Stimulated activated effector memory CD8-positive, alpha-beta T cell treated with anti-CD3 and anti-CD28 coated beads, Interleukin-12 subunit alpha, Interleukin-12 subunit beta, amount 100 ng/mL, for 72 hours (primary cell): Measurements from ENCODE around the gene SPRED2.

ENCODE experiments used
- ATAC-seq: fragments of 150-1000 bp; cut with Tn5 transposase; 2 replicates; pipeline ENCODE4 v1.10.0; 2021
- DNase-seq, 2 donors: peaks; one replicate each; pipeline ENCODE4 v3.0.0; 2021 to 2022; ENCODE audit warnings: low spot score in 2 of 2
- H3K27ac Mint-ChIP-seq: one replicate; pipeline ENCODE4 v1.8.0; 2022; ENCODE audit warnings: mild to moderate bottlenecking, mixed read lengths
- H3K36me3 Mint-ChIP-seq: one replicate; pipeline ENCODE4 v1.8.0; 2022; ENCODE audit warnings: mild to moderate bottlenecking, mixed read lengths
- H3K4me1 Mint-ChIP-seq: one replicate; pipeline ENCODE4 v1.8.0; 2022; ENCODE audit warnings: mixed read lengths
- H3K4me3 Mint-ChIP-seq: one replicate; pipeline ENCODE4 v1.8.0; 2022; ENCODE audit warnings: mild to moderate bottlenecking, mixed read lengths
- H3K9me3 Mint-ChIP-seq: one replicate; pipeline ENCODE4 v1.8.0; 2022; ENCODE audit warnings: mixed read lengths

SPRED2 gene

GRCh38 chr2:65373365-65373918 lies 59.0 kb downstream of the SPRED2 start:
- Mint-ChIP-seq H3K27ac (no peak overlapping the region), H3K9me3 (no peaks in the 10 kb centered on the region), H3K4me3 (no peak overlapping the region), H3K36me3 (no peaks in the 10 kb centered on the region), H3K4me1 (peaks cover 17% of the 10 kb centered on the region)
- DNase-seq (no peak), ATAC-seq (no peak)

DNA sequence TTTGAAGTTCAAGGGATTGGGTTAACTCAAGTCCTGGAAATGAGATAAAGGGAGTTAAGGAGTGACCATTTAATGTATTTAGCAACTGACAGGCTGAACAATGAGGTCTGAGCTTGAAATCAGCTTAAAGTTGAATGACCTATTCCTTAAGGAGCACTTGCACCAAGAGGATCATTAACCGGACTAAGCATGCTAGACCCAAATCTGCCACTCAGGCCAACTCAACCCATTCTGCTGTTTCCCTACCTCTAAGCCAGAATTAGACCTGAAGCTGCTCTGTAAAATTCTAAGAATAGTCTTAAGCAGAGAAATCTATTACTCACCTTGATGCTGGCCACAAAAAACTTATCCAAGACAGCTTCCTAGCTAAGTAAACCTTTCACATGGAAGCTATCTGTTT lies 59.8 kb downstream of the SPRED2 start:
- ATAC-seq = no peak
- no peak overlapping the region for H3K4me3 Mint-ChIP-seq
- H3K4me1 Mint-ChIP-seq = peaks cover 13% of the 10 kb centered on the region
- H3K27ac Mint-ChIP-seq = no peak overlapping the region
- H3K9me3 Mint-ChIP-seq = no peaks in the 10 kb centered on the region
- H3K36me3 Mint-ChIP-seq = no peaks in the 10 kb centered on the region
- DNase-seq = no peak

DNA sequence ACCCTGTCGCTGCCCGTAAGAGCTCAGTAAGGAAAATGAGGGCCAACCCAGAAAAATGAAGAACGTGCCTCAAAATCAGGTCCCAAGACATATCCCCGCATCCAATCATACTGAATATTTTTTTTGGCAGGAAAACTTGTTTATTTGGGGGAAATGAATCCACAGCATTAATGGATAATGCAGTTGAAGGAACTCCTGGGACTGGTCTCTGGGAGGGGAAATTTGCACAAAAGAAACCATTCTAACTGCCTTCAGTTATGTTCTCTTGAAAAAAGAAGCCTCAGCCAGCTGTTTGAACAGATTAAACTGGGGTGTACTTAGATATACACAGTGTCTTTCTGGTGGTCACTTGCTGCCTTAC lies 61.3 kb downstream of the SPRED2 start:
- DNase-seq = no peak
- no peak for ATAC-seq
- Mint-ChIP-seq H3K36me3 (no peaks in the 10 kb centered on the region), H3K27ac (no peak overlapping the region), H3K4me3 (no peak overlapping the region), H3K9me3 (no peaks in the 10 kb centered on the region), H3K4me1 (peaks cover 23% of the 10 kb centered on the region)

- no peak overlapping the region for H3K4me3 Mint-ChIP-seq
Observed at GRCh38 chr2:65370387-65371073, 61.9 kb downstream of the SPRED2 start.

GRCh38 chr2:65369980-65370379 lies 62.4 kb downstream of the SPRED2 start:
- Mint-ChIP-seq H3K4me3 (no peak overlapping the region), H3K27ac (no peak overlapping the region), H3K36me3 (no peaks in the 10 kb centered on the region), H3K4me1 (peaks cover 25% of the 10 kb centered on the region), H3K9me3 (no peaks in the 10 kb centered on the region)
- no peak for ATAC-seq
- DNase-seq = no peak

More at GRCh38 chr2:65370387-65371073, 61.9 kb downstream of the SPRED2 start:
- H3K9me3 Mint-ChIP-seq = no peaks in the 10 kb centered on the region
- H3K4me1 Mint-ChIP-seq = peaks cover 25% of the 10 kb centered on the region
- H3K27ac Mint-ChIP-seq = no peak overlapping the region
- no peak for DNase-seq
- H3K36me3 Mint-ChIP-seq = no peaks in the 10 kb centered on the region
- ATAC-seq = no peak

- Mint-ChIP-seq H3K4me3 (no peak overlapping the region), H3K36me3 (no peaks in the 10 kb centered on the region), H3K9me3 (no peaks in the 10 kb centered on the region), H3K4me1 (peaks cover 25% of the 10 kb centered on the region), H3K27ac (no peak overlapping the region)
- DNase-seq (no peak), ATAC-seq (no peak)
Observed at GRCh38 chr2:65369574-65369973, 62.8 kb downstream of the SPRED2 start.

- no peaks in the 10 kb centered on the region for H3K36me3 Mint-ChIP-seq
- DNase-seq (no peak), ATAC-seq (no peak)
- H3K4me3 Mint-ChIP-seq = no peak overlapping the region
- peaks cover 25% of the 10 kb centered on the region for H3K4me1 Mint-ChIP-seq
- no peaks in the 10 kb centered on the region for H3K9me3 Mint-ChIP-seq
- H3K27ac Mint-ChIP-seq = no peak overlapping the region
Observed at GRCh38 chr2:65368468-65368867, 63.9 kb downstream of the SPRED2 start.

- Mint-ChIP-seq H3K27ac (no peak overlapping the region), H3K36me3 (no peaks in the 10 kb centered on the region), H3K4me1 (peaks cover 25% of the 10 kb centered on the region), H3K4me3 (no peak overlapping the region), H3K9me3 (no peaks in the 10 kb centered on the region)
- no peak for ATAC-seq
- DNase-seq = no peak
Observed at GRCh38 chr2:65367524-65367923, 64.9 kb downstream of the SPRED2 start.

- DNase-seq (peak in 1 of 2 donors; percentile 66), ATAC-seq (peak; percentile 100)
- no peaks in the 10 kb centered on the region for H3K36me3 Mint-ChIP-seq
- peak overlapping the region; percentile 37 for H3K27ac Mint-ChIP-seq
- H3K9me3 Mint-ChIP-seq = no peaks in the 10 kb centered on the region
- peaks cover 30% of the 10 kb centered on the region for H3K4me1 Mint-ChIP-seq
- H3K4me3 Mint-ChIP-seq = peak overlapping the region; percentile 41
Observed at GRCh38 chr2:65366595-65367125, 65.7 kb downstream of the SPRED2 start.

DNA sequence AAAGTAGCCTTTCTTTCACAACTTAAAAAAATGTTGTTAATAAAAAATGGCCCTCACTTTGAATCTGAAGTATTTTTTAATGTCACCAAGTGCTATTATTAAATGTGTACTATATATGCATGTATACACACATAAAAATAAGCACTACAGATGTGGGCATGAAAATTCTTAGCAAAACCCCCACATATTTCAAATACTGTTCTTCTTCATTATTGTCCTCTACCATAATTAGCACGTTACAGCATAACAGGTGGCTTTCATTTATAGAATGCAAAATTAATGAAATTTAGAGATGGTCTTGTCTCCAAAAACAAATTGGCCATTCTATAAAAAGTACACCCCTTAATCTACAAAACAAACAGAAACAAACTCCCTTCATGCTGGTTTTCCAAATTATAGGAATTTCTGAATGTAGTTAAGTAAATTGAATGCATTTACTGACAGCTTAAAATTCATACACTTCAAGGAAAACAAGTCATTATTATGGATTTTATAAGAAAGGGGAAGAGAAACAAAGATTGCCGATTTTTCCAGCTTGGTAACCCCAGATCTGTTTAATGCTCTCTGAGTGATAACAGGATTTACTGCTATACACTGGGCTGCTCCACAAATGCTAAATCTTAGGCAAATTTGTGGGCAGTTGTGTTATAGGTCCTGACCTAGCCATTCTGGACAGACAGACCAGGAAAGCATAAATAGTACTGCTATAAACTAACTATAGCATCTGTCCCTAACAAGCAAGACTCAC lies 67.2 kb downstream of the SPRED2 start:
- DNase-seq (no peak), ATAC-seq (no peak)
- H3K36me3 Mint-ChIP-seq = no peaks in the 10 kb centered on the region
- no peaks in the 10 kb centered on the region for H3K9me3 Mint-ChIP-seq
- peaks cover 39% of the 10 kb centered on the region for H3K4me1 Mint-ChIP-seq
- no peak overlapping the region for H3K27ac Mint-ChIP-seq
- H3K4me3 Mint-ChIP-seq = no peak overlapping the region

GRCh38 chr2:65363879-65364666 lies 68.3 kb downstream of the SPRED2 start:
- no peaks in the 10 kb centered on the region for H3K9me3 Mint-ChIP-seq
- DNase-seq (no peak), ATAC-seq (no peak)
- H3K27ac Mint-ChIP-seq = no peak overlapping the region
- peaks cover 39% of the 10 kb centered on the region for H3K4me1 Mint-ChIP-seq
- H3K4me3 Mint-ChIP-seq = no peak overlapping the region
- H3K36me3 Mint-ChIP-seq = no peaks in the 10 kb centered on the region

GRCh38 chr2:65361623-65362022 lies 70.8 kb downstream of the SPRED2 start:
- peaks cover 44% of the 10 kb centered on the region for H3K4me1 Mint-ChIP-seq
- no peaks in the 10 kb centered on the region for H3K9me3 Mint-ChIP-seq
- ATAC-seq (peak; percentile 16), DNase-seq (peak in 1 of 2 donors; percentile 47)
- H3K36me3 Mint-ChIP-seq = no peaks in the 10 kb centered on the region
- H3K27ac Mint-ChIP-seq = peak overlapping the region; percentile 59
- peak overlapping the region; percentile 35 for H3K4me3 Mint-ChIP-seq

- Mint-ChIP-seq H3K36me3 (no peaks in the 10 kb centered on the region), H3K27ac (no peak overlapping the region), H3K4me1 (peaks cover 36% of the 10 kb centered on the region), H3K4me3 (no peak overlapping the region), H3K9me3 (no peaks in the 10 kb centered on the region)
- ATAC-seq (no peak), DNase-seq (peak in 1 of 2 donors; percentile 28)
Observed at GRCh38 chr2:65360441-65360840, 72.0 kb downstream of the SPRED2 start.

- peak overlapping the region; percentile 23 for H3K4me3 Mint-ChIP-seq
- H3K4me1 Mint-ChIP-seq = peaks cover 36% of the 10 kb centered on the region
Observed at GRCh38 chr2:65358678-65359400, 73.6 kb downstream of the SPRED2 start.

DNA sequence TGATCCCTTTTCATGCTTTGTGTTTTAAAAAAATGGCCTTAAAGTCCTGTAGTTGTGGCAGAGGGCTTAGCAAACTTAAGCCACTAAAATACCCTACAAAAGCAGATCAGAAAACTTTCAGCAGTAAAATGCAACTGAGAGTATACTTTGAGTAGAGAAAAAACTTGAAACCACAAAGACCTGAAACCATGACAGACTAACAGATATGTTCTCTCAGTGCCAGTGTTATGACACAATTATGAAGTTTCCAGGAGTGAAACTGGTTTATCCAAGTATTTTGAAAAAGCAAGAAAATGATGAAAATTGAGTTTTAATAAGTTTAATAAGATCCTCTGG lies 74.5 kb downstream of the SPRED2 start:
- ATAC-seq (peak; percentile 75), DNase-seq (no peak)
- Mint-ChIP-seq H3K4me3 (peak overlapping the region; percentile 10), H3K4me1 (peaks cover 36% of the 10 kb centered on the region), H3K27ac (no peak overlapping the region), H3K9me3 (no peaks in the 10 kb centered on the region), H3K36me3 (no peaks in the 10 kb centered on the region)

More at GRCh38 chr2:65358678-65359400, 73.6 kb downstream of the SPRED2 start:
- ATAC-seq = no peak
- no peaks in the 10 kb centered on the region for H3K9me3 Mint-ChIP-seq
- H3K36me3 Mint-ChIP-seq = no peaks in the 10 kb centered on the region
- peak in 1 of 2 donors; percentile 42 for DNase-seq
- H3K27ac Mint-ChIP-seq = no peak overlapping the region
